H9 (cell line): ENCODE data around the gene AGPAT1. TPM values are rescaled to one million over a fixed set of nuclear protein-coding genes. Genes with fewer than 3 reads are reported as not detected.

ENCODE experiments used
- DNase-seq: peaks from one replicate; pipeline ENCODE4 v3.0.0-alpha.2; 2017
- H2AFZ ChIP-seq: one replicate; pipeline ENCODE4 v1.6.1; 2013; ENCODE audit warnings: mild to moderate bottlenecking, low read length, control low read depth, moderate library complexity
- H2AK5ac ChIP-seq: 2 replicates; pipeline ENCODE4 v1.6.1; 2013; ENCODE audit warnings: low read length, control low read depth, mixed read lengths; ENCODE audit not compliant: insufficient read length
- H2BK120ac ChIP-seq: one replicate; pipeline ENCODE4 v1.6.1; 2013; ENCODE audit warnings: low read depth, mild to moderate bottlenecking, low read length, control low read depth, inconsistent platforms; ENCODE audit not compliant: poor library complexity, severe bottlenecking
- H2BK12ac ChIP-seq: 2 replicates; pipeline ENCODE4 v1.6.1; 2013; ENCODE audit warnings: low read length, control low read depth, mixed read lengths, low read depth; ENCODE audit not compliant: insufficient read length
- H2BK15ac ChIP-seq: 2 replicates; pipeline ENCODE4 v1.6.1; 2013; ENCODE audit warnings: low read depth, low read length, control low read depth
- H2BK20ac ChIP-seq: one replicate; pipeline ENCODE4 v1.6.1; 2013; ENCODE audit warnings: low read depth, mild to moderate bottlenecking, low read length, control low read depth, inconsistent platforms; ENCODE audit not compliant: poor library complexity, severe bottlenecking
- H2BK5ac ChIP-seq: 2 replicates; pipeline ENCODE4 v1.6.1; 2013; ENCODE audit warnings: low read length, control low read depth, mixed read lengths; ENCODE audit not compliant: insufficient read length
- H3K14ac ChIP-seq: 2 replicates; pipeline ENCODE4 v1.6.1; 2013; ENCODE audit warnings: low read length, control low read depth; ENCODE audit not compliant: insufficient read depth
- H3K18ac ChIP-seq: 2 replicates; pipeline ENCODE4 v1.6.1; 2013; ENCODE audit warnings: low read depth, mild to moderate bottlenecking, mixed read lengths, low read length, control low read depth; ENCODE audit not compliant: insufficient read length
- H3K23ac ChIP-seq: 2 replicates; pipeline ENCODE4 v1.6.1; 2013; ENCODE audit warnings: low read length, control low read depth, mixed read lengths, low read depth; ENCODE audit not compliant: insufficient read length
- H3K23me2 ChIP-seq: 2 replicates; pipeline ENCODE4 v1.6.1; 2013; ENCODE audit warnings: low read depth, mild to moderate bottlenecking, mixed read lengths, low read length, control low read depth; ENCODE audit not compliant: insufficient read length, poor library complexity, severe bottlenecking
- H3K27ac ChIP-seq: 2 replicates; pipeline ENCODE4 v1.5.1; 2013; ENCODE audit warnings: low read length, control low read depth, mixed read lengths, low read depth; ENCODE audit not compliant: insufficient read length
- H3K27me3 ChIP-seq: 2 replicates; pipeline ENCODE4 v1.6.1; 2013; ENCODE audit warnings: low read length, control low read depth, inconsistent platforms; ENCODE audit not compliant: insufficient read depth
- H3K4ac ChIP-seq: 2 replicates; pipeline ENCODE4 v1.6.1; 2013; ENCODE audit warnings: low read depth, mild to moderate bottlenecking, control low read depth, inconsistent platforms, low read length, moderate library complexity
- H3K4me1 ChIP-seq: 2 replicates; pipeline ENCODE4 v1.6.1; 2013; ENCODE audit warnings: low read length, control low read depth, inconsistent platforms; ENCODE audit not compliant: insufficient read depth
- H3K4me2 ChIP-seq: 2 replicates; pipeline ENCODE4 v1.6.1; 2013; ENCODE audit warnings: low read length, control low read depth, mixed read lengths; ENCODE audit not compliant: insufficient read length, insufficient read depth
- H3K56ac ChIP-seq: 2 replicates; pipeline ENCODE4 v1.6.1; 2013; ENCODE audit warnings: low read depth, mild to moderate bottlenecking, mixed read lengths, low read length, control low read depth; ENCODE audit not compliant: insufficient read length
- H3K79me1 ChIP-seq: 2 replicates; pipeline ENCODE4 v1.6.1; 2013; ENCODE audit warnings: low read depth, mild to moderate bottlenecking, moderate library complexity, low read length, control low read depth, inconsistent platforms; ENCODE audit not compliant: insufficient read depth, poor library complexity, severe bottlenecking
- H3K79me2 ChIP-seq: 2 replicates; pipeline ENCODE4 v1.6.1; 2013; ENCODE audit warnings: low read length, control low read depth, inconsistent platforms; ENCODE audit not compliant: insufficient read depth
- H3K9ac ChIP-seq: 2 replicates; pipeline ENCODE4 v1.6.1; 2013; ENCODE audit warnings: low read length, control low read depth, mixed read lengths; ENCODE audit not compliant: insufficient read length; ENCODE audit errors: extremely low read depth
- H3K9me3 ChIP-seq: one replicate; pipeline ENCODE4 v1.6.1; 2013; ENCODE audit warnings: low read depth, low read length, inconsistent platforms; ENCODE audit not compliant: control insufficient read depth
- H3T11ph ChIP-seq: one replicate; pipeline ENCODE4 v1.6.1; 2013; ENCODE audit warnings: mild to moderate bottlenecking, low read length, control low read depth, inconsistent platforms
- H4K20me1 ChIP-seq: one replicate; pipeline ENCODE4 v1.6.1; 2013; ENCODE audit not compliant: control insufficient read depth, insufficient read length, insufficient read depth
- H4K5ac ChIP-seq: 2 replicates; pipeline ENCODE4 v1.6.1; 2013; ENCODE audit warnings: low read depth, mild to moderate bottlenecking, mixed read lengths, low read length, control low read depth; ENCODE audit not compliant: insufficient read length
- H4K8ac ChIP-seq: replicated peaks from 2 replicates; pipeline ENCODE4 v1.6.1; 2013; ENCODE audit warnings: low read length, control low read depth, mixed read lengths, low read depth; ENCODE audit not compliant: insufficient read length
- H4K91ac ChIP-seq: 2 replicates; pipeline ENCODE4 v1.6.1; 2013; ENCODE audit warnings: low read depth, mild to moderate bottlenecking, moderate library complexity, mixed read lengths, low read length, control low read depth; ENCODE audit not compliant: insufficient read length
- H3K27ac Mint-ChIP-seq, 3 experiments: 2 replicates in 2 of 3; 3 replicates in 1 of 3; pipeline ENCODE4 v1.8.0; 2020 to 2021; ENCODE audit warnings: mixed read lengths in 3 of 3, mild to moderate bottlenecking in 1 of 3, moderate library complexity in 1 of 3
- H3K27me3 Mint-ChIP-seq: 2 replicates; pipeline ENCODE4 v1.8.0; 2021; ENCODE audit warnings: low read depth, mild to moderate bottlenecking, moderate library complexity, mixed read lengths
- H3K36me3 Mint-ChIP-seq, 3 experiments: 2 replicates in 2 of 3; 3 replicates in 1 of 3; pipeline ENCODE4 v1.8.0; 2020 to 2021; ENCODE audit warnings: low read depth in 3 of 3, mixed read lengths in 3 of 3; ENCODE audit not compliant: insufficient read depth in 1 of 3
- H3K4me1 Mint-ChIP-seq, 2 experiments: 2 replicates each; pipeline ENCODE4 v1.8.0; 2020; ENCODE audit warnings: mixed read lengths in 2 of 2
- H3K4me3 Mint-ChIP-seq, 2 experiments: 2 replicates in 1 of 2; 3 replicates in 1 of 2; pipeline ENCODE4 v1.8.0; 2020 to 2021; ENCODE audit warnings: mild to moderate bottlenecking in 2 of 2, mixed read lengths in 2 of 2, moderate library complexity in 1 of 2
- H3K9me3 Mint-ChIP-seq, 2 experiments: 2 replicates in 1 of 2; 3 replicates in 1 of 2; pipeline ENCODE4 v1.8.0; 2020; ENCODE audit warnings: mild to moderate bottlenecking in 2 of 2, mixed read lengths in 2 of 2, moderate library complexity in 1 of 2
- WGBS: extraction: QIAGEN DNeasy Blood & Tissue Kit; methylation state at CpG from one replicate; pipeline ENCODE4 v1.1.7; 2013; ENCODE audit warnings: missing lambda C conversion rate, low lambda C conversion rate, mixed read lengths; ENCODE audit not compliant: insufficient read length; ENCODE audit errors: extremely low coverage; 5-methylcytosine and 5-hydroxymethylcytosine counted together
- total RNA-seq: library from RNA; stranded (reverse); gene quantifications from 2 replicates; pipeline ENCODE4 v1.2.1, GENCODE V29; 2021
- TF ChIP-seq, protein P1 (sequence below): fragments of 200-600 bp; sonication (generic); conservative IDR thresholded peaks from 3 replicates; pipeline ENCODE4 v1.8.0; 2021; ENCODE audit warnings: antibody characterized with exemption, mild to moderate bottlenecking

The AGPAT1 gene
- total RNA-seq, 1 experiment from 2014 or later = 89.5 TPM

GRCh38 chr6:32222333-32223230 lies 46.7 kb upstream of the AGPAT1 start:
- no peak for DNase-seq
- H3K23ac ChIP-seq = no peak overlapping the region
- no peak overlapping the region for H3T11ph ChIP-seq
- no peaks in the 10 kb centered on the region for H3K79me1 ChIP-seq
- H3K9me3 ChIP-seq = no peaks in the 10 kb centered on the region
- no peaks in the 10 kb centered on the region for H3K23me2 ChIP-seq
- H3K56ac ChIP-seq = no peak overlapping the region
- Mint-ChIP-seq H3K36me3 (no peaks in the 10 kb centered on the region), H3K4me1 (peaks cover 18% of the 10 kb centered on the region in 2 experiments), H3K9me3 (no peaks in the 10 kb centered on the region), H3K27me3 (peaks cover 17% of the 10 kb centered on the region), H3K4me3 (no peak overlapping the region), H3K27ac (peak overlapping the region in 1 of 3 experiments; percentile 59; a peak in 2 of 7 replicates)
- H3K79me2 ChIP-seq = no peaks in the 10 kb centered on the region
- H3K27ac ChIP-seq = no peak overlapping the region
- no peak overlapping the region for H4K5ac ChIP-seq
- no peak overlapping the region for H2AFZ ChIP-seq
- H2BK20ac ChIP-seq = no peak overlapping the region
- H3K9ac ChIP-seq = no peak overlapping the region
- H3K27me3 ChIP-seq = no peaks in the 10 kb centered on the region
- no peak overlapping the region for H2BK5ac ChIP-seq
- WGBS = no CpG with 5 or more reads among the region's 8 CpGs
- H4K20me1 ChIP-seq = no peaks in the 10 kb centered on the region
- H2AK5ac ChIP-seq = no peak overlapping the region
- H4K91ac ChIP-seq = no peak overlapping the region
- TF ChIP-seq, protein P1, sequence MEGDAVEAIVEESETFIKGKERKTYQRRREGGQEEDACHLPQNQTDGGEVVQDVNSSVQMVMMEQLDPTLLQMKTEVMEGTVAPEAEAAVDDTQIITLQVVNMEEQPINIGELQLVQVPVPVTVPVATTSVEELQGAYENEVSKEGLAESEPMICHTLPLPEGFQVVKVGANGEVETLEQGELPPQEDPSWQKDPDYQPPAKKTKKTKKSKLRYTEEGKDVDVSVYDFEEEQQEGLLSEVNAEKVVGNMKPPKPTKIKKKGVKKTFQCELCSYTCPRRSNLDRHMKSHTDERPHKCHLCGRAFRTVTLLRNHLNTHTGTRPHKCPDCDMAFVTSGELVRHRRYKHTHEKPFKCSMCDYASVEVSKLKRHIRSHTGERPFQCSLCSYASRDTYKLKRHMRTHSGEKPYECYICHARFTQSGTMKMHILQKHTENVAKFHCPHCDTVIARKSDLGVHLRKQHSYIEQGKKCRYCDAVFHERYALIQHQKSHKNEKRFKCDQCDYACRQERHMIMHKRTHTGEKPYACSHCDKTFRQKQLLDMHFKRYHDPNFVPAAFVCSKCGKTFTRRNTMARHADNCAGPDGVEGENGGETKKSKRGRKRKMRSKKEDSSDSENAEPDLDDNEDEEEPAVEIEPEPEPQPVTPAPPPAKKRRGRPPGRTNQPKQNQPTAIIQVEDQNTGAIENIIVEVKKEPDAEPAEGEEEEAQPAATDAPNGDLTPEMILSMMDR = no peak
- H4K8ac ChIP-seq = no peak overlapping the region
- H2BK12ac ChIP-seq = no peak overlapping the region
- H3K18ac ChIP-seq = no peak overlapping the region
- H3K4me1 ChIP-seq = 0 out of 2 replicates have a peak, but pooled peaks cover 6% of the 10 kb centered on the region
- H3K4ac ChIP-seq = no peak overlapping the region
- no peak overlapping the region for H2BK15ac ChIP-seq
- no peak overlapping the region for H2BK120ac ChIP-seq
- H3K4me2 ChIP-seq = no peak overlapping the region
- H3K14ac ChIP-seq = no peak overlapping the region; the same call in 1 of the 2 replicates
